Stimulated activated CD4-positive, alpha-beta T cell treated with anti-CD3 and anti-CD28 coated beads, Interleukin-4, amount 100 ng/mL, for 1 hour (primary cell): ENCODE measurements around the gene PDE4D.

Experiments
- DNase-seq: peaks from one replicate; pipeline ENCODE4 v3.0.0-alpha.2; 2020

Gene PDE4D

GRCh38 chr5:59348189-59348588, 545.3 kb downstream of the PDE4D start:
- no peak for DNase-seq

- DNase-seq, result no peak
Measured at GRCh38 chr5:59346982-59347381, 546.5 kb downstream of the PDE4D start.

GRCh38 chr5:59346514-59346913, 547.0 kb downstream of the PDE4D start:
- DNase-seq, result no peak

GRCh38 chr5:59342181-59342580, 551.3 kb downstream of the PDE4D start:
- no peak for DNase-seq

- no peak for DNase-seq
Measured at GRCh38 chr5:59341760-59342159, 551.8 kb downstream of the PDE4D start.

- DNase-seq, result no peak
Measured at GRCh38 chr5:59341155-59341554, 552.4 kb downstream of the PDE4D start.

GRCh38 chr5:59340637-59341036, 552.9 kb downstream of the PDE4D start:
- DNase-seq, result no peak

GRCh38 chr5:59337240-59337639, 556.3 kb downstream of the PDE4D start:
- DNase-seq, result no peak

GRCh38 chr5:59335544-59335943, 558.0 kb downstream of the PDE4D start:
- no peak for DNase-seq

GRCh38 chr5:59333416-59333815, 560.1 kb downstream of the PDE4D start:
- no peak for DNase-seq

GRCh38 chr5:59332236-59332973, 561.1 kb downstream of the PDE4D start:
- no peak for DNase-seq

- no peak for DNase-seq
Measured at GRCh38 chr5:59330680-59331079, 562.8 kb downstream of the PDE4D start.

- DNase-seq, result no peak
Measured at GRCh38 chr5:59328709-59329296, 564.7 kb downstream of the PDE4D start.

GRCh38 chr5:59327191-59327980, 566.1 kb downstream of the PDE4D start:
- no peak for DNase-seq

- DNase-seq, result no peak
Measured at GRCh38 chr5:59326596-59326995, 566.9 kb downstream of the PDE4D start.

GRCh38 chr5:59325070-59325469, 568.5 kb downstream of the PDE4D start:
- DNase-seq, result no peak

- no peak for DNase-seq
Measured at GRCh38 chr5:59322894-59323293, 570.6 kb downstream of the PDE4D start.

GRCh38 chr5:59322058-59322457, 571.5 kb downstream of the PDE4D start:
- no peak for DNase-seq

GRCh38 chr5:59321642-59322041, 571.9 kb downstream of the PDE4D start:
- DNase-seq, result no peak

GRCh38 chr5:59320420-59320819, 573.1 kb downstream of the PDE4D start:
- DNase-seq, result no peak

- no peak for DNase-seq
Measured at GRCh38 chr5:59319250-59319649, 574.3 kb downstream of the PDE4D start.

- no peak for DNase-seq
Measured at GRCh38 chr5:59317774-59318205, 575.7 kb downstream of the PDE4D start.

- DNase-seq, result no peak
Measured at GRCh38 chr5:59317023-59317773, 576.3 kb downstream of the PDE4D start.
